Vagina (tissue), 2 donors: ENCODE results near the gene CNTNAP5.

Source experiments
- POLR2A ChIP-seq, 2 donors: fragments of 450-650 bp; IDR thresholded peaks; one replicate each; pipeline ENCODE4 v1.6.1; 2017; ENCODE audit warnings: antibody characterized with exemption in 2 of 2, mild to moderate bottlenecking in 2 of 2, moderate library complexity in 2 of 2
- POLR2AphosphoS5 ChIP-seq, 2 donors: sonication (generic); formaldehyde crosslinking; IDR thresholded peaks; one replicate each; pipeline ENCODE4 v1.9.0; 2017; ENCODE audit warnings: antibody characterized with exemption in 2 of 2, mild to moderate bottlenecking in 2 of 2, low read depth in 1 of 2; ENCODE audit not compliant: insufficient read depth in 1 of 2
- TF ChIP-seq, protein P1 (sequence below), 3 experiments: fragments of 450-650 bp in 2 of 3; fragments of 200-600 bp in 1 of 3; sonication (generic) in 1 of 3; IDR thresholded peaks; one replicate each; pipeline ENCODE4 v1.5.1; 2017 to 2019; ENCODE audit warnings: antibody characterized with exemption in 3 of 3, mild to moderate bottlenecking in 2 of 3, moderate library complexity in 2 of 3

DNA sequence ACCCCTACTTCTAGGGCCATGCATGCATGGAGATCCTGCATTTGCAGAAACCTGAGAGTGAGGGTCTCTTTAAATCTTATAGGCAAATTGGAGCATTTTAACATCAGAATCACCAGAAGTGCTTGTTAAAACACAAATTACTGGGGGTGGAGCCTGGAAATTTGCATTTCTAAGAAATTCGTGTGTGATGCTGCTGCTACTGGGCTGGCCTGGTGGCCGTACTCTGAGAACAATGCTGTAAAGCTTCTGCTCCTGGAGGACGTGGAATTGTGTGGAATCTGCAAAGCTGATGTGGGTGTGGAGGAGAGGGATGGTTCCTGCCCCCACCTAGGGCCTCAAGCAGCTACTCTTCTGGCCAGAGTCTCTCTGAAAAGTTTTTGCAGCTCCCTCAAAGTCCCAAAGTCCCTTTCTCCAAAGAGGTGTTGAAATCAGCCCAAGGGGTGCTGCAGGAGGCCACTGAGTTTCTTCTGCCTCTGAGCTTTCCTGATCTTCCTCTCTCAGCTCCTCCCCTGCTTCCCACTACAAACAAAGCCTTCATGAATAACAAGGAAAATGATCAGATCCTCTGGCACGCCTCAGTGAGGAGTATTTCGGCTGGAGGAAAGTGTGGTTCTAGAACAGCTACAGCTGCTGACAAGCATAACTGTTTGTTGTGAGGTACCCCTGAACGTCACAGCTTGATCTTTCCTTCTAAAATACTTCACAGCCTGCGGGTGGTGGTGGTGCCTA, 508.3 kb downstream of the CNTNAP5 start:
- TF ChIP-seq POLR2AphosphoS5 (IDR thresholded peaks at IDR 0.05; ENCODE audit: insufficient read depth in 1 of 2, low read depth in 1 of 2), result no peak
- TF ChIP-seq, protein P1, sequence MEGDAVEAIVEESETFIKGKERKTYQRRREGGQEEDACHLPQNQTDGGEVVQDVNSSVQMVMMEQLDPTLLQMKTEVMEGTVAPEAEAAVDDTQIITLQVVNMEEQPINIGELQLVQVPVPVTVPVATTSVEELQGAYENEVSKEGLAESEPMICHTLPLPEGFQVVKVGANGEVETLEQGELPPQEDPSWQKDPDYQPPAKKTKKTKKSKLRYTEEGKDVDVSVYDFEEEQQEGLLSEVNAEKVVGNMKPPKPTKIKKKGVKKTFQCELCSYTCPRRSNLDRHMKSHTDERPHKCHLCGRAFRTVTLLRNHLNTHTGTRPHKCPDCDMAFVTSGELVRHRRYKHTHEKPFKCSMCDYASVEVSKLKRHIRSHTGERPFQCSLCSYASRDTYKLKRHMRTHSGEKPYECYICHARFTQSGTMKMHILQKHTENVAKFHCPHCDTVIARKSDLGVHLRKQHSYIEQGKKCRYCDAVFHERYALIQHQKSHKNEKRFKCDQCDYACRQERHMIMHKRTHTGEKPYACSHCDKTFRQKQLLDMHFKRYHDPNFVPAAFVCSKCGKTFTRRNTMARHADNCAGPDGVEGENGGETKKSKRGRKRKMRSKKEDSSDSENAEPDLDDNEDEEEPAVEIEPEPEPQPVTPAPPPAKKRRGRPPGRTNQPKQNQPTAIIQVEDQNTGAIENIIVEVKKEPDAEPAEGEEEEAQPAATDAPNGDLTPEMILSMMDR (IDR thresholded peaks at IDR 0.05), result no peak
- TF ChIP-seq POLR2A (IDR thresholded peaks at IDR 0.05), result no peak
